AG04450 (cell line): Measurements from ENCODE around the gene SDCBP2. TPM values are rescaled to one million over a fixed set of nuclear protein-coding genes. Genes with fewer than 3 reads are reported as not detected.

ENCODE experiments used
- CTCF ChIA-PET: fragments of 300-600, 350-600 bp; formaldehyde crosslinking; extraction: SDS; loops from one replicate; lab custom pipeline; 2022; ENCODE audit warnings: antibody characterized with exemption, inconsistent platforms; lab: Charles Lee
- POLR2A ChIA-PET: fragments of 350-600 bp; formaldehyde crosslinking; extraction: SDS; loops from one replicate; lab custom pipeline; 2021; ENCODE audit warnings: antibody characterized with exemption, inconsistent platforms; lab: Yijun Ruan, JAX
- DNase-seq: peaks from one replicate; pipeline ENCODE4 v3.0.0-alpha.2; 2011; ENCODE audit warnings: low read depth, low spot score
- H3K27ac ChIP-seq: one replicate; pipeline ENCODE4 v1.5.1; 2012; ENCODE audit warnings: low read depth, low read length, control low read depth
- H3K27me3 ChIP-seq: one replicate; pipeline ENCODE4 v1.6.0; 2012; ENCODE audit warnings: low read length; ENCODE audit not compliant: control insufficient read depth, insufficient read depth
- H3K4me3 ChIP-seq: 2 replicates; pipeline ENCODE4 v1.5.1; 2011; ENCODE audit warnings: mild to moderate bottlenecking, low read depth, low read length, control low read depth
- H3K9me3 ChIP-seq: 2 replicates; pipeline ENCODE4 v1.5.1; 2012; ENCODE audit warnings: low read length; ENCODE audit not compliant: control insufficient read depth, insufficient read depth
- polyA plus RNA-seq: library from polyadenylated mRNA; depleted of rRNA; stranded (reverse); fragments of >200 nt; gene quantifications from 2 replicates; pipeline ENCODE4 v1.2.3, GENCODE V29; 2011
- TF ChIP-seq, protein P1 (sequence below): IDR thresholded peaks from 2 replicates; pipeline ENCODE4 v1.5.1; 2011; ENCODE audit warnings: low read depth, low read length, control low read depth, inconsistent platforms

SDCBP2 gene
- polyA plus RNA-seq, 1 experiment = 2.0 TPM

DNA sequence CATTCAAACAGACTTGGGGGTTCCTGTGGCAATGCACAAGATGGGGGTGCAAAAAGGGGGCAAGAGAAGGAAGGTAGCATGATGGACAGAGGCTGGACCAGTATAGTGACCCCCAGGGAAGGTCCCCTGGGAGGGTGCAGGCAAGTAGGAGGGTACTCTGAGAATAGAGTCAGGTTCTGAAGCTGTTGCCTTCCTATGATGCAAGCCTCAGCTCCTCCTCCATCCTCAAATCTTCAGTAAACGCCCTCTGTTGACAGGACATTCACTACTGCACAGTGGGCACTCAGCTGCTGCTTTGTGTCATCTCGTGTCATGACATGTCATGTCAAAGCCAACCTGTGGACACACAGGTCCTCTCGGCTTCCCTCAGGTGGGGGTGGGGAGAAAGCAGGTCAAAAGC, 5.8 kb upstream of the SDCBP2 start:
- H3K9me3 ChIP-seq = no peaks in the 10 kb centered on the region
- H3K27ac ChIP-seq = no peak overlapping the region
- TF ChIP-seq, protein P1, sequence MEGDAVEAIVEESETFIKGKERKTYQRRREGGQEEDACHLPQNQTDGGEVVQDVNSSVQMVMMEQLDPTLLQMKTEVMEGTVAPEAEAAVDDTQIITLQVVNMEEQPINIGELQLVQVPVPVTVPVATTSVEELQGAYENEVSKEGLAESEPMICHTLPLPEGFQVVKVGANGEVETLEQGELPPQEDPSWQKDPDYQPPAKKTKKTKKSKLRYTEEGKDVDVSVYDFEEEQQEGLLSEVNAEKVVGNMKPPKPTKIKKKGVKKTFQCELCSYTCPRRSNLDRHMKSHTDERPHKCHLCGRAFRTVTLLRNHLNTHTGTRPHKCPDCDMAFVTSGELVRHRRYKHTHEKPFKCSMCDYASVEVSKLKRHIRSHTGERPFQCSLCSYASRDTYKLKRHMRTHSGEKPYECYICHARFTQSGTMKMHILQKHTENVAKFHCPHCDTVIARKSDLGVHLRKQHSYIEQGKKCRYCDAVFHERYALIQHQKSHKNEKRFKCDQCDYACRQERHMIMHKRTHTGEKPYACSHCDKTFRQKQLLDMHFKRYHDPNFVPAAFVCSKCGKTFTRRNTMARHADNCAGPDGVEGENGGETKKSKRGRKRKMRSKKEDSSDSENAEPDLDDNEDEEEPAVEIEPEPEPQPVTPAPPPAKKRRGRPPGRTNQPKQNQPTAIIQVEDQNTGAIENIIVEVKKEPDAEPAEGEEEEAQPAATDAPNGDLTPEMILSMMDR = no peak
- no peaks in the 10 kb centered on the region for H3K27me3 ChIP-seq
- ChIA-PET CTCF (interaction anchor here (0.7 kb wide), 1 partner anchor 952 kb away, joined by 3 read pairs; no protein-coding TSS in a partner anchor), POLR2A (interaction anchor here (0.6 kb wide), 1 partner anchor 9 kb away, joined by 3 read pairs; no protein-coding TSS in a partner anchor)
- DNase-seq = no peak
- H3K4me3 ChIP-seq = no peak overlapping the region

DNA sequence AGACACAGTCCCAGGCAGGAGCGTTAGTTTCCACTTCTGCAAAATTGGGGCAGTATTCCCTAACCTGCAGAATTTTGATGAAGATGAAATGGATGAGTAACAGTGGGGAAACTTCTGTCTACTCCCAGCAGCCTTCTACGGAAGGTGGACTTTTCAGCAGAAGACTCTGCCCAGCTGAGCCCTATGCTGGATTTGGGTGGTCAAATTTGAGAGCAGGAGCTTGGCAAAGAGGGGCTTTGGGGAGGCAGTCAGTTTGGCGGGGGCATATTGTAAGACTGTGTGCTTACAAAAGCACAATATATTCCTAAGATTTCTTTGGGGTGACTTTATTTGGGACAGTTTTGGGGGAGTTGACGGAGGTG, 5.4 kb upstream of the SDCBP2 start:
- Histone ChIP-seq H3K27me3 (no peaks in the 10 kb centered on the region), H3K27ac (no peak overlapping the region), H3K9me3 (no peaks in the 10 kb centered on the region), H3K4me3 (no peak overlapping the region)
- DNase-seq = no peak
- CTCF ChIA-PET = interaction anchor here (0.7 kb wide), 1 partner anchor 951 kb away, joined by 3 read pairs; no protein-coding TSS in a partner anchor
- TF ChIP-seq, protein P1 = no peak
- POLR2A ChIA-PET = interaction anchor here (0.6 kb wide), 1 partner anchor 8 kb away, joined by 3 read pairs; no protein-coding TSS in a partner anchor

DNA sequence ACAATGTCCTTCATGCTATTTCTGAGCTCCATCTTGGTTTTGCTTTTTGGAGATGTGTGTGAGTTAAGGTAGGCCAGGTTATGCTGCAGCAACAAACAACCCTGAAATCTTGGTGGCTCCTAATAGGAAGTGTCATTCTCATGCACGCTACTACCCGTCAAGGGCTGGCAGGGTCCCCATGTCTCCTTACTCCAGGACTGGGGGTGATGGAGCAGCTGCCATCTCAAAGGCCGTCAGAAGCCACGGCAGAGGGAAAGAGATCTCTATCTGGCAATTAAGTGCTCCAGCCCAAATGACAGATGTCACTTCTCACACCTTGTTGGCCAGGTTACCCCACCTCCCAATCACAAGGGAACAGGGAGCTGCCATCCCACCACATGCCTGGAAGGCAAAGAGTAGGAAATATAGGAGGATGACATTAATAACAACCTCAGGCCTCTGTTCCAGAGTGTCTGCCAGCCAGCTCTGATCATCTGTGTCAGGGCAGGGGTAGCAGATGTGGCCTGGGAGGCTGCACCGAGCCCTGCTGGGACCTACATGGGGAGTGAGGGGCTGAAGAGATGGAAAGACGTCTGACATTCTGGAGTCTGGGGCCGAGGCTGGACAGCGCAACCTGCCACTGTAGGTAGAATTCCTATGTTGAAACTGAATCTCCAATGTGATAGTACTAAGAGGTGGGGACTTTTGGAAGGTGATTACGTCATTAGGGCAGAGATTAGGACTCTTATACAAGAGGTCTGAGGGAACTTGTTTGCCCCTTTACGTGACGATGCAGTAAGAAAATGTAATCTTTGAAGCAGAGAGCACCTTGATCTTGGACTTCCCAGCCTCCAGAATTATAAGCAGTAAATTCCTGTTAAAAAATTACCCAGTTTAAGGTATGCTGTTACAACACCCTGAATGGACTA, 4.8 kb upstream of the SDCBP2 start:
- Histone ChIP-seq H3K27ac (no peak overlapping the region), H3K9me3 (no peaks in the 10 kb centered on the region), H3K27me3 (no peaks in the 10 kb centered on the region), H3K4me3 (no peak overlapping the region)
- no peak for DNase-seq
- TF ChIP-seq, protein P1 = no peak
- ChIA-PET POLR2A (interaction anchor here (0.6 kb wide), 1 partner anchor 136 kb away, joined by 3 read pairs; no protein-coding TSS in a partner anchor), CTCF (no interaction called here)

- TF ChIP-seq, protein P1 = no peak
- no peak overlapping the region for H3K27ac ChIP-seq
- no peak overlapping the region for H3K4me3 ChIP-seq
- POLR2A ChIA-PET = no interaction called here
- no peaks in the 10 kb centered on the region for H3K27me3 ChIP-seq
- CTCF ChIA-PET = interaction anchor here (1.1 kb wide), 1 partner anchor 18 kb away, joined by 3 read pairs; no protein-coding TSS in a partner anchor
- H3K9me3 ChIP-seq = no peaks in the 10 kb centered on the region
- no peak for DNase-seq
Measured at GRCh38 chr20:1332749-1333300, 3.9 kb upstream of the SDCBP2 start.
